ENCODE measurements around the gene KCNJ5.

- TF ChIP-seq NFE2L2 (conservative IDR thresholded peaks at IDR 0.05; ENCODE audit: low read length) (no peak), JUN (IDR thresholded peaks at IDR 0.05) (no peak), CTCF (IDR thresholded peaks at IDR 0.05) (no peak), PHF8 (IDR thresholded peaks at IDR 0.05; ENCODE audit: borderline replicate concordance, low read depth) (no peak), SMC3 (IDR thresholded peaks at IDR 0.05) (no peak), HMGXB4 (CRISPR knock-in tag; IDR thresholded peaks at IDR 0.05; ENCODE audit: borderline replicate concordance) (no peak), CHD4 (IDR thresholded peaks at IDR 0.05; ENCODE audit: borderline replicate concordance) (no peak), REST (IDR thresholded peaks at IDR 0.05) (no peak), POLR2AphosphoS2 (conservative IDR thresholded peaks at IDR 0.05; ENCODE audit: low read length) (no peak), ZFP36 (IDR thresholded peaks at IDR 0.05; ENCODE audit: borderline replicate concordance, partially characterized antibody) (no peak), MAX (IDR thresholded peaks at IDR 0.05) (no peak), RFX5 (IDR thresholded peaks at IDR 0.05) (no peak), KDM1A (IDR thresholded peaks at IDR 0.05; ENCODE audit: low read depth) (no peak), ZSCAN20 (CRISPR knock-in tag; IDR thresholded peaks at IDR 0.05) (no peak)
Measured at GRCh38 chr11:128853559-128853958, 37.6 kb upstream of the KCNJ5 start.

Data from A549 (cell line).